ENCODE measurements around the gene PIP4K2A. TPM values are rescaled to one million over a fixed set of nuclear protein-coding genes. Genes with fewer than 3 reads are reported as not detected.
A peak's percentile ranks its signal among the peaks of the same experiment; 100 is the strongest.

PIP4K2A gene
- total and polyA plus RNA-seq, 12 donors = 12.3 to 70.6 (median 28.5) TPM

DNA sequence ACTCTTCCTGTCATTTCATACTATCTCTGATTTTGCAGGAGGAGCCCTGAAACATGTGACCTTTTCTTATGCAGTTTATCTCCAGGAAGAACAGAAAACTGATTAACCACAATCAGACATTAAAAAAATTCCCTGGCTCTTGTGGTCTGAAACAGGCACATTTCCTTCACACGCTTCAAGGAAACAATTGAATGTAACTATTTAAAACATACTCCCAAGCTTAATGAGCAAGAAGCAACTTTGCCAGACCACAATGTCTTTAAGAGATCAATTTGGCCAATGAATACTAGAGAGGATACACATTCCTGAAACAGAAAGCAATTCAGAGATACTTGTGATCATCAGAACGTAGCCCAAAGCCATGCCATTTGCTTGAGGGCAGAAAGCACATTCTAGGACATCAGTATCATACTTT lies 65.8 kb downstream of the PIP4K2A start:
- Histone ChIP-seq H3K4me3 (no peak overlapping the region), H3K36me3 (replicated peaks in 1 of 2) (no peaks in the 10 kb centered on the region), H3K27me3 (no peaks in the 10 kb centered on the region), H3K27ac (peak overlapping the region in 2 of 5 donors; percentile 16 to 43), H3K4me1 (replicated peaks in 1 of 2) (peaks cover 5 to 49% of the 10 kb centered on the region in 2 donors), H3K9me3 (replicated peaks in 1 of 3) (no peaks in the 10 kb centered on the region)
- WGBS, 4 donors = 21 to 41% (median 29%) methylated on average over 2 of the region's 2 CpGs
- no peak for TF ChIP-seq CTCF (IDR thresholded peaks at IDR 0.05)
- TF ChIP-seq POLR2A (IDR thresholded peaks at IDR 0.05) = no peak
- intact Hi-C loops (cut with DNase I) = no loop called here
- DNase-seq = no peak

DNA sequence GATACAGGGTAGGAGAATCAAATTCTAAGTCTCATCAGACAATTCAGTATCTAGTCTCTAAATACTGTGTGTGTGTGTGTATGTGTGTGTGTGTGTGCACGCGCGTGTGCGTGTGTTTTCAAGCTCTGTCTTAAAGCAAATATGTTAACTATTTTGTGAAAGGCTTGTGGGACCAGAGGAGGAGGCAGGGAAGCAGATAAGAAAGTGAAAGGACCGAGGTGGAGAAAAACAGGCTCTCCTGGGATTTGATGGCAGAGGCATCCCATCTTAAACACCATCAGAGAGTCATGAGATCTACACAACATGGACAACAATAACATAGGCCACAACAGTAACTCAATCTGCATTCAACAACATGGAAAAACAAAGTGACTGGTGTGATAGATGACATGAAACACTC lies 67.1 kb downstream of the PIP4K2A start:
- 71 to 81% (median 76%) methylated on average over 5 of the region's 5 CpGs for WGBS, 4 donors
- intact Hi-C loops (cut with DNase I) = no loop called here
- H3K4me1 ChIP-seq (replicated peaks in 1 of 2) = peaks cover 5 to 47% of the 10 kb centered on the region in 2 donors
- TF ChIP-seq CTCF (IDR thresholded peaks at IDR 0.05) = no peak
- TF ChIP-seq POLR2A (IDR thresholded peaks at IDR 0.05) = no peak
- no peak for DNase-seq
- H3K27me3 ChIP-seq = no peaks in the 10 kb centered on the region
- H3K9me3 ChIP-seq (replicated peaks in 1 of 3) = no peaks in the 10 kb centered on the region
- no peaks in the 10 kb centered on the region for H3K36me3 ChIP-seq (replicated peaks in 1 of 2)
- no peak overlapping the region for H3K4me3 ChIP-seq
- peak overlapping the region in 3 of 5 donors; percentile 3 to 43 (median 18) for H3K27ac ChIP-seq

DNA sequence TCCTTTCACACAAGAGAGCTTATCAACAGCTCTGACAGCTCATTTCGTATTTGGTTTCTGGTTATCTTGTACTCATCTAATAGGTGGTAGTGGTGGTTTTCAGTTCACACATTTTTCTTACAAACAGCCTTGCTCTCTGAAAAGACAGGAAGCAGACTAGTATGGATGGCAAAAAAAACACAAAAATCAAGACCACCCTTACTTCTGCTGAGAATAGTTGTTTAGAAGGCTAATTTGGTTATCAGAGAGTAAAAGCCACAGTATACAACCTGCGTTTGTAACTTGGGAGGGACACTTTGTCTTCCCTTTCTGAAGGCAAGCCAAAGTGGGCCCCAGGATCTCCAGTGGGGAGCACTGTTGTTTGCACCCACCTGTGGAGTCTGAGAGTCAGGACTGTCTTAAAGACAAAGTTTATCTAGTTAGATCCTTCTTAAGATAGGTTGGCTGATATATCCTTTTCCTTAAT lies 68.0 kb downstream of the PIP4K2A start:
- no peaks in the 10 kb centered on the region for H3K27me3 ChIP-seq
- no peaks in the 10 kb centered on the region for H3K9me3 ChIP-seq (replicated peaks in 1 of 3)
- no peaks in the 10 kb centered on the region for H3K36me3 ChIP-seq (replicated peaks in 1 of 2)
- H3K27ac ChIP-seq = peak overlapping the region in 1 of 5 donors; percentile 2
- DNase-seq = no peak
- no peak overlapping the region for H3K4me3 ChIP-seq
- TF ChIP-seq POLR2A (IDR thresholded peaks at IDR 0.05) = no peak
- no peak for TF ChIP-seq CTCF (IDR thresholded peaks at IDR 0.05)
- H3K4me1 ChIP-seq (replicated peaks in 1 of 2) = peaks cover 5 to 39% of the 10 kb centered on the region in 2 donors
- intact Hi-C loops (cut with DNase I) = no loop called here
- 54 to 60% (median 56%) methylated on average over 2 of the region's 2 CpGs for WGBS, 4 donors

DNA sequence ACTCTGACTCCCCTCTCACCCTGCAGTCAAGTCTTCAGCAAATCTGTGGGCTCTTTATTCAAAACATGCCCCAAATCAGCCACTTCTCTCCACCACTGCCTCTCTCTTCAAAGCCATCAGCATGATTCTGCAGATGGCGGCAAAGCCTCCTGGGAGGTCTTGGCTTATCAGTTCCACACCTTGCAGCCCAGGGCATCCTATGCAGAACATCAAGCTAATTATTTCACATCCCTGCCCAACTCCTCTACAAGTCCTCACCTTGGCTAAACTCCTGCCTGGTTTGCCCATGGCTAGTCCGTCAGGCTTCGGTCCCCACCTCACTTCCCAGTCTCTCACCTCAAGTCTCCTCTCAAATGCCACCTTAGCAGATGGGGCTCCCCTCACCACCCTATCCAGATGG lies 70.2 kb downstream of the PIP4K2A start:
- no peak for DNase-seq
- H3K36me3 ChIP-seq (replicated peaks in 1 of 2) = no peaks in the 10 kb centered on the region
- TF ChIP-seq POLR2A (IDR thresholded peaks at IDR 0.05) = no peak
- H3K9me3 ChIP-seq (replicated peaks in 1 of 3) = no peaks in the 10 kb centered on the region
- H3K27ac ChIP-seq = no peak overlapping the region
- intact Hi-C loops (cut with DNase I) = no loop called here
- H3K27me3 ChIP-seq = no peaks in the 10 kb centered on the region
- H3K4me1 ChIP-seq (replicated peaks in 1 of 2) = peaks cover 5 to 36% of the 10 kb centered on the region in 2 donors
- no peak overlapping the region for H3K4me3 ChIP-seq
- 80 to 100% (median 93%) methylated on average over 3 of the region's 3 CpGs for WGBS, 4 donors

DNA sequence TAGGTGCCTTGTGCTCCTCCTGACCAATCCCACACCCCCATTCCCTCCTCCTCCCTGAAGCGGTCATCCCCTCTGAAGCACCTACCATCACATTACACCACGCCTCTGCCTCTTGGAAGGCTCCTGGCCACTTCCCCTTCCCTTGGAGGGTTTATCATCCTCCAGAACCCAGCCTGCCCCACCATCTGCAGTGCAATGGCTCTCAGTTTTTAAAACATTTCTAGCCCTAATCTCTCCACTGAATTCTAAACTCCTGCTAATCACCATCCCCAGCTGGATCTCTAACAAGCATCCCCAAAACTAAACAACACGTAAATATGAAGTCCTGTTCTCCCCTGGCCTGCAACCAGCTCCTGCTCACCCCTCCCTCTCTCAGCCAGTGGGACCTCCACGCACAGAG lies 70.6 kb downstream of the PIP4K2A start:
- intact Hi-C loops (cut with DNase I) = no loop called here
- WGBS, 4 donors = 89 to 95% (median 94%) methylated on average over 4 of the region's 4 CpGs
- TF ChIP-seq CTCF (IDR thresholded peaks at IDR 0.05) (no peak), POLR2A (IDR thresholded peaks at IDR 0.05) (no peak)
- H3K9me3 ChIP-seq (replicated peaks in 1 of 3) = no peaks in the 10 kb centered on the region
- no peaks in the 10 kb centered on the region for H3K27me3 ChIP-seq
- peaks cover 5 to 36% of the 10 kb centered on the region in 2 donors for H3K4me1 ChIP-seq (replicated peaks in 1 of 2)
- DNase-seq = no peak
- H3K27ac ChIP-seq = no peak overlapping the region
- no peak overlapping the region for H3K4me3 ChIP-seq
- H3K36me3 ChIP-seq (replicated peaks in 1 of 2) = no peaks in the 10 kb centered on the region
